ENCODE measurements around the gene OTOG. TPM values are rescaled to one million over a fixed set of nuclear protein-coding genes. Genes with fewer than 3 reads are reported as not detected.

OTOG gene
- total RNA-seq, 1 donor: not detected

DNA sequence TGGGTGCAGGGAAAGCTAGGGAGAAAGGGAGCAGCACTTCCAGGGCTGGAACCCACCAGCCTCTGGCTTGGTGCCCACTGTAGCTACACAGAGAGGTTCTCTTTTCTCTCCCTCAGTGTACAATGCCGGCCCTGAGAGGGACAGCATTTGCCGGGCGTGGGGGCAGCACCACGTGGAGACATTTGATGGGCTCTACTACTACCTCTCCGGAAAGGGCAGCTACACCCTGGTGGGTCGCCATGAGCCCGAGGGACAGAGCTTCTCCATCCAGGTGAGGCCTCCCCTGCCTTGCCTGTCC lies 6.1 kb downstream of the OTOG start:
- H3K4me3 ChIP-seq (ENCODE audit: low read depth, low read length): no peak overlapping the region
- no peak for DNase-seq (ENCODE audit: low read depth)
- TF ChIP-seq, protein P1, sequence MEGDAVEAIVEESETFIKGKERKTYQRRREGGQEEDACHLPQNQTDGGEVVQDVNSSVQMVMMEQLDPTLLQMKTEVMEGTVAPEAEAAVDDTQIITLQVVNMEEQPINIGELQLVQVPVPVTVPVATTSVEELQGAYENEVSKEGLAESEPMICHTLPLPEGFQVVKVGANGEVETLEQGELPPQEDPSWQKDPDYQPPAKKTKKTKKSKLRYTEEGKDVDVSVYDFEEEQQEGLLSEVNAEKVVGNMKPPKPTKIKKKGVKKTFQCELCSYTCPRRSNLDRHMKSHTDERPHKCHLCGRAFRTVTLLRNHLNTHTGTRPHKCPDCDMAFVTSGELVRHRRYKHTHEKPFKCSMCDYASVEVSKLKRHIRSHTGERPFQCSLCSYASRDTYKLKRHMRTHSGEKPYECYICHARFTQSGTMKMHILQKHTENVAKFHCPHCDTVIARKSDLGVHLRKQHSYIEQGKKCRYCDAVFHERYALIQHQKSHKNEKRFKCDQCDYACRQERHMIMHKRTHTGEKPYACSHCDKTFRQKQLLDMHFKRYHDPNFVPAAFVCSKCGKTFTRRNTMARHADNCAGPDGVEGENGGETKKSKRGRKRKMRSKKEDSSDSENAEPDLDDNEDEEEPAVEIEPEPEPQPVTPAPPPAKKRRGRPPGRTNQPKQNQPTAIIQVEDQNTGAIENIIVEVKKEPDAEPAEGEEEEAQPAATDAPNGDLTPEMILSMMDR (IDR thresholded peaks at IDR 0.05; ENCODE audit: insufficient read depth, low read length): no peak

DNA sequence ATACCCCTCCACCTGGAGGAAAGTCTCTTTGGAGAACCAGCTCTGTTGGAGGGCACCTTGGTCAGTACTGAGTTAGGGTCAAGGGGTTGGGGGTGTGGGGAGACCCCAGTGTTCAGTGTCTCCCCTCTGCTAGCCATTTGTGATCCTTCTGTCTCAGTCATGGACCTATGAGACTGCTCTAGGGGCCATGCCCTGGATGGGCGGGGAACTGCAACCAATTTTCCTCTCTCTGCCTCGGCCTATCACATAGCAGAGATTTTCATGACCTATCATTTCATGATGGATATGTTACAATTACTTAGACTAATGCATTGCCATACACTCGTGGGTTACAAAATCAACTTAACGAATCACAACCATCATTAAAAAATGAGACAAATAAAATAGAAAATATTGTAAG lies 7.4 kb downstream of the OTOG start:
- DNase-seq (ENCODE audit: low read depth): no peak
- H3K4me3 ChIP-seq (ENCODE audit: low read depth, low read length): no peak overlapping the region
- TF ChIP-seq, protein P1 (IDR thresholded peaks at IDR 0.05; ENCODE audit: insufficient read depth, low read length): no peak

DNA sequence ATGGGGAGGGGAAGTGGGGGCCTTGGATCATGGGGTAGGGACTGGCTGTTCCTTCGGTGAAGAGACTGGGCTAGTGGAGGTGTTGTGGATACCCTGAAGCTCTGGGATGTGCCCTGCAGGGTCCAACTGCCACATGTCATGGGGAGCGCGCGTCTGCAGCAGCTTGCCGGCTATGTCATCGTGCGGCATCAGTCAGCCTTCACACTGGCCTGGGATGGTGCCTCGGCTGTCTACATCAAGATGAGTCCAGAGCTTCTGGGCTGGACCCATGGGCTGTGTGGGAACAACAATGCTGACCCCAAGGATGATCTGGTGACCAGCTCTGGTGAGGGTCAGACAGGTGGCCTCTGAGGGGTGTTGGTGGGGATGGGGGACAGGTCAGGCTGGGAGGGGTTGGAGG lies 9.9 kb downstream of the OTOG start:
- DNase-seq (ENCODE audit: low read depth): no peak
- TF ChIP-seq, protein P1 (IDR thresholded peaks at IDR 0.05; ENCODE audit: insufficient read depth, low read length): no peak
- no peak overlapping the region for H3K4me3 ChIP-seq (ENCODE audit: low read depth, low read length)

DNA sequence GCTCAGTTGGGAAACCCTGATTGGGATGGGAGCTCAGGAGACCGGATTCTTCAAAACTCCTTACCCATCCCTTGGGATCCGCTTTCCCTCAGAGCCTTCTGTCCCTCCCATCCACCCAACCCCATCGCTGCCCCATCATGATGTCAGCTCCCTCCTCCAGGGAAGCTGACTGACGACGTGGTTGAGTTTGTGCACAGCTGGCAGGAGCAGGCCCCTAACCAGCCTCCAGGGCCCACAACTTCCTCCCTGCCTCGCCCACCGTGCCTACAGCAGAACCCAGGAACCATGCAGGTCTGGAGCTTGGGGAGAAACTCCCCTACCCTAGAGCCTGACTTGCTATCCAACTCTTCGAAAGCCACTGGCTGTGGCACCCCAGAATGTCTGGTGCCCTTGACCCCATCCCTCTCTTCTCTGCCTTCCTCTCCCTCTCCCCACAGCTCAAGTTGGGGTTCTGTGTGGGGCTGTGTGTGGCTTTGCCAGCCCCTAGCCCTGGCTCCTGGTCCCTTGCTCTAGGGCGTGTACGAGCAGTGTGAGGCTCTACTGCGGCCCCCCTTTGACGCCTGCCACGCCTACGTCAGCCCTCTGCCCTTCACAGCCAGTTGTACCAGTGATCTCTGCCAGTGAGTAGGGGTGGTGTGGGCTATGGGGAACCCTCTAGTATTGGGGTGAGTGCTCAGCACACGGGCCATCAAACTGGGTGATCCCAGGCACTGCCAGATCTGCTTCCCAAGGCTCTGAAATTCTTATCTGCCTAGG lies 11.1 kb downstream of the OTOG start:
- no peak overlapping the region for H3K4me3 ChIP-seq (ENCODE audit: low read depth, low read length)
- DNase-seq (ENCODE audit: low read depth): no peak
- TF ChIP-seq, protein P1 (IDR thresholded peaks at IDR 0.05; ENCODE audit: insufficient read depth, low read length): no peak

DNA sequence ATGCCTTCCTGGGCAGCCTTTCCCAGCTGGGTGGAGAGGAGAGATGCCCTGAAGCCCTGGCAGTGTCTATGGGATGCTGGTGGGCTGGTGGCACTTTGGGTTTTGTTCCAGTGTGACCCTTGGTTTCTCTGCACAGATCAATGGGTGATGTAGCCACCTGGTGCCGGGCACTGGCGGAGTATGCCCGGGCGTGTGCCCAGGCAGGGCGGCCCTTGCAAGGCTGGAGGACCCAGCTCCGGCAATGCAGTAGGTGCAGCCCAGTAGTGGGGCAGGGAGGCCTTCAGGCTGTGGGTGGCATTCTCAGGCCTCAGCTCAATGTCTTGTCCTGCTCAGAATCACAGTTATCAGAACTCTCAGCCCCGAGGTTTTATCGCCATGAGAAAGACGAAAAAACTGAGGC lies 11.9 kb downstream of the OTOG start:
- no peak overlapping the region for H3K4me3 ChIP-seq (ENCODE audit: low read depth, low read length)
- TF ChIP-seq, protein P1 (IDR thresholded peaks at IDR 0.05; ENCODE audit: insufficient read depth, low read length): no peak
- DNase-seq (ENCODE audit: low read depth): no peak

DNA sequence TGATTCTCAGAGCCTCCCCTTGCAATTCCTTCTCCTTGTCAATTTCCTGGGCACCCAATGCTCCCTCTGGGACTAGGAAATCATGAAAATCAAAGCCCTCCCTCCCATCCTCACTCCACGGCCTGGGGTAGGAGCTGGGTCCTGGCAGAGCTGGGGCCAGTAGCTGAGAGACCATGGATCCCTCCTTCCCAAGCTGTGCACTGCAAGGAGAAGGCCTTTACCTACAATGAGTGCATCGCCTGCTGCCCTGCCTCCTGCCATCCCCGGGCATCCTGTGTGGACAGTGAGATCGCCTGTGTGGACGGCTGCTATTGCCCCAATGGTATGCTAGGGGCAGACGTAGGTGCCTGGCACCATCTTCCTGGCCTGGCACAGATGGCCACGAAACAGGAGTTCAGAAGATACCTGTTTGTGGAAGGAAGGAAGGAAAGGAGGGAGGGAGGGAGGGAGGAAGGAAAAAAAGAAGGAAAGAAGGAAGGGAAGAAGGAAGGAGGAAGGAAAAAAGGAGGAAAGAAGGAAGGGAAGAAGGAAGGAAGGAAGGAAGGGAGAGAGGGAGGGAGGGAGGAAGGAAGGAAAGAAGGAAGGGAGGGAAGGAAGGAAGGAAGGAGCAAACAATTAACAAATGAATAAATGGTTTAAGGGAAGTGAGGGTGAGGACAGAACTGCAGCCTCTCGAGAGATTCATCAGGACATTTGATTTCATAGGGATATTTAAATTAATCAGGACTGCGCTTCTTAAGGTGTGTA lies 12.5 kb downstream of the OTOG start:
- DNase-seq (ENCODE audit: low read depth): no peak
- TF ChIP-seq, protein P1 (IDR thresholded peaks at IDR 0.05; ENCODE audit: insufficient read depth, low read length): no peak
- H3K4me3 ChIP-seq (ENCODE audit: low read depth, low read length): no peak overlapping the region
